ENCODE results near the gene PCBP4. TPM values are rescaled to one million over a fixed set of nuclear protein-coding genes. Genes with fewer than 3 reads are reported as not detected.
A peak's percentile ranks its signal among the peaks of the same experiment; 100 is the strongest.

PCBP4 gene
- total RNA-seq, 4 donors from 2014 or later, result 31.3 to 44.7 (median 37.7) TPM

DNA sequence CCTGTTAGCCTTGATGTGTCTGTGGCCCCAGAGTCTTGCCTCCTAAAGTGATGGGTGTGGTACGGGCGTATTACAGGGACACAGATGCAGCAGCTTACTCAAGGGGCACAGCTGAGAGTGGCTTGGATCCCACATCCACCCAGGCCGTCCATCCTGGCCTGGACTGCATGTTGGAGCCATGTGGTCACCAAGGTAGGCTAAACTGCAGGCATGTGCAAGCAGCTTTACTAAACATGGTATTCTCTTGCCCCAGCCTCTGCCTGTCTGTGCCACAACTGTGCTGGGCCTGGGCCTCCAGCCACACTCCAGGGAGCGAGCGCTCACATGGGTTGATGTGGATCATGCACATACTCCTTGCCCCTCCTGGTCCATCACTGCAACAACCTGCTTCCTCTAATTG, 18.1 kb downstream of the PCBP4 start:
- H3K27ac ChIP-seq, result no peak overlapping the region
- no peaks in the 10 kb centered on the region for H3K4me1 ChIP-seq
- DNase-seq, result peak in 1 of 3 donors; percentile 15
- TF ChIP-seq, protein P1, sequence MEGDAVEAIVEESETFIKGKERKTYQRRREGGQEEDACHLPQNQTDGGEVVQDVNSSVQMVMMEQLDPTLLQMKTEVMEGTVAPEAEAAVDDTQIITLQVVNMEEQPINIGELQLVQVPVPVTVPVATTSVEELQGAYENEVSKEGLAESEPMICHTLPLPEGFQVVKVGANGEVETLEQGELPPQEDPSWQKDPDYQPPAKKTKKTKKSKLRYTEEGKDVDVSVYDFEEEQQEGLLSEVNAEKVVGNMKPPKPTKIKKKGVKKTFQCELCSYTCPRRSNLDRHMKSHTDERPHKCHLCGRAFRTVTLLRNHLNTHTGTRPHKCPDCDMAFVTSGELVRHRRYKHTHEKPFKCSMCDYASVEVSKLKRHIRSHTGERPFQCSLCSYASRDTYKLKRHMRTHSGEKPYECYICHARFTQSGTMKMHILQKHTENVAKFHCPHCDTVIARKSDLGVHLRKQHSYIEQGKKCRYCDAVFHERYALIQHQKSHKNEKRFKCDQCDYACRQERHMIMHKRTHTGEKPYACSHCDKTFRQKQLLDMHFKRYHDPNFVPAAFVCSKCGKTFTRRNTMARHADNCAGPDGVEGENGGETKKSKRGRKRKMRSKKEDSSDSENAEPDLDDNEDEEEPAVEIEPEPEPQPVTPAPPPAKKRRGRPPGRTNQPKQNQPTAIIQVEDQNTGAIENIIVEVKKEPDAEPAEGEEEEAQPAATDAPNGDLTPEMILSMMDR (IDR thresholded peaks at IDR 0.05), result no peak
- no peak for TF ChIP-seq POLR2A (IDR thresholded peaks at IDR 0.05)
- no peaks in the 10 kb centered on the region for H3K9me3 ChIP-seq
- H3K36me3 ChIP-seq, result peaks cover 0 to 15% (median 0%) of the 10 kb centered on the region in 3 donors
- no peak overlapping the region for H3K4me3 ChIP-seq
- no peaks in the 10 kb centered on the region for H3K27me3 ChIP-seq

DNA sequence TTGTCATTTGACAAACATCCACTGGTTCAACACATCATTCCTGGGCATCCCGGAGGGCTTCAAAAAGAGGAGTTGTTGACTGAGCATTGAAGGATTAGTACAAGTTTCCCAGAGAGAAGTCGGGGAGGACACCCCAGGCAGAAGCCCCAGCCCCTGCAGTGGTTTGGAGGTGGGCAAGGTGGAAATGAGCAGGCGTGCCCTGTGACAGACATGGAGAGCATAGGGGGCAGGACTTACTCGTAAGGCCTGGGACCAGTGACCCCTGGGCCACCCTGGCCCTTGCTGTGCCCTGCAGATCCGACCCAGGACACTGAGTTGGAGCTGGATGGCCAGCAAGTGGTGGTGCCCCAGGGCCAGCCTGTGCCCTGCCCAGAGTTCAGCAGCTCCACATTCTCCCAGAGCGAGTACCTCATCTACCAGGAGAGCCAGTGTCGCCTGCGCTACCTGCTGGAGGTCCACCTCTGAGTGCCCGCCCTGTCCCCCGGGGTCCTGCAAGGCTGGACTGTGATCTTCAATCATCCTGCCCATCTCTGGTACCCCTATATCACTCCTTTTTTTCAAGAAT, 19.2 kb downstream of the PCBP4 start:
- Histone ChIP-seq H3K9me3 (no peaks in the 10 kb centered on the region), H3K4me3 (no peak overlapping the region), H3K36me3 (peaks cover 0 to 15% (median 0%) of the 10 kb centered on the region in 3 donors), H3K27ac (no peak overlapping the region), H3K27me3 (no peaks in the 10 kb centered on the region), H3K4me1 (peaks cover 0 to 5% (median 2%) of the 10 kb centered on the region in 4 donors)
- DNase-seq, result peak in 1 of 3 donors; percentile 39
- TF ChIP-seq, protein P1 (IDR thresholded peaks at IDR 0.05), result no peak
- no peak for TF ChIP-seq POLR2A (IDR thresholded peaks at IDR 0.05)

DNA sequence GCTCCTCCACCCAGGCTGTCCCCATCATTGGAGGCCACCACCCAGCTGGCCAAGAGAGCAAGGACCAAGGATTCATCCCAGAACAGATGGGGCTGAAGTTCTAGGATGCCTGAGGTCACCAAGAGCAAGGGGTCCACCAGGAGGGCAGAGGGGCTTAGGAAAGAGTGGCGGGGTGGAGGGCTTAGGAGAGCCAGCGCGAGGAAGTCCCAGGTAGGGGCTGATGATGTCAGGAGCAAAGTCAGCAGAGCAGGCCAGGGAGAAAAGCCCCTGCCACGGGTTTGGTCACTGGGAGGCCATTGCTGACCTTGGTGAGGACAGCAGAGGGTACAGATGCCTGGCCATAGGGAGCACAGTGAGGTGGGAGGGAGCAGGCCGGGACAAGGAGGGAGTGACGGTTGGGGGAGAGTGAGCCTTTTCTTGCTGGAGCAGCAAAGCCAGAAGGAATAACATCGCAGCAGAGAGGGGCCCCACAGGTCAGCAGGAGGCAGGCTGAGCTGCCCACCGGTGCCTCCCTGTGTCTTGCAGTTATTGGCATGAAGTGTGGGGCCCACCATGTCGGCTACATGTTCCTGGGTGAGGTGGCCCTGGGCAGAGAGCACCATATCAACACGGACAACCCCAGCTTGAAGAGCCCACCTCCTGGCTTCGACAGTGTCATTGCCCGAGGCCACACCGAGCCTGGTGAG, 19.9 kb downstream of the PCBP4 start:
- peaks cover 0 to 15% (median 0%) of the 10 kb centered on the region in 3 donors for H3K36me3 ChIP-seq

DNA sequence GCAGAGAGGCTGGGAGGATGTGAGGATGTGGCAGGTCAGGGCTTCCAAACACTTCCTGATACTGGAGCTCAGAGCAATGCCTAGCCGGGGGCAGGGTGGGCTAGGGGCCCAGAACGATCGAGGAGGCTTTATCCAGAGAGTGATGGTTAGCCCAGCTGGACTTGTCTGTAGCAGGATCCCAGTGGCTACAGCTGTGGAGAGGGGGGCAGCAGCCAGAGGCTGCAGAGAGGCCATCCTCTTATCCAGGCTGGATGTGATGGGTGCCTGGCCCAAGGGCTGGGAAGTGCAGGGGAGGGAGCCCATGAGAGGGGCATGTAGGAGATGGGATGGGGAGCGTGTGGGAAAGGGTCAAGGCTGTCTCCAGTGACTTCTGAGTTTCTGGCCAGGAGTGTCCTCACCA, 20.5 kb downstream of the PCBP4 start:
- no peak for DNase-seq
- Histone ChIP-seq H3K27me3 (no peaks in the 10 kb centered on the region), H3K9me3 (no peaks in the 10 kb centered on the region), H3K27ac (no peak overlapping the region), H3K4me3 (no peak overlapping the region), H3K4me1 (peaks cover 0 to 13% (median 11%) of the 10 kb centered on the region in 4 donors), H3K36me3 (peaks cover 0 to 15% (median 0%) of the 10 kb centered on the region in 3 donors)
- no peak for TF ChIP-seq POLR2A (IDR thresholded peaks at IDR 0.05)
- TF ChIP-seq, protein P1 (IDR thresholded peaks at IDR 0.05), result no peak

More for the DNA sequence above, 19.9 kb downstream of the PCBP4 start:
- H3K4me3 ChIP-seq, result no peak overlapping the region
- no peaks in the 10 kb centered on the region for H3K9me3 ChIP-seq
- H3K4me1 ChIP-seq, result peaks cover 0 to 12% (median 10%) of the 10 kb centered on the region in 4 donors
- TF ChIP-seq POLR2A (IDR thresholded peaks at IDR 0.05), result no peak
- TF ChIP-seq, protein P1 (IDR thresholded peaks at IDR 0.05), result no peak
- DNase-seq, result no peak
- H3K27me3 ChIP-seq, result no peaks in the 10 kb centered on the region
- no peak overlapping the region for H3K27ac ChIP-seq

DNA sequence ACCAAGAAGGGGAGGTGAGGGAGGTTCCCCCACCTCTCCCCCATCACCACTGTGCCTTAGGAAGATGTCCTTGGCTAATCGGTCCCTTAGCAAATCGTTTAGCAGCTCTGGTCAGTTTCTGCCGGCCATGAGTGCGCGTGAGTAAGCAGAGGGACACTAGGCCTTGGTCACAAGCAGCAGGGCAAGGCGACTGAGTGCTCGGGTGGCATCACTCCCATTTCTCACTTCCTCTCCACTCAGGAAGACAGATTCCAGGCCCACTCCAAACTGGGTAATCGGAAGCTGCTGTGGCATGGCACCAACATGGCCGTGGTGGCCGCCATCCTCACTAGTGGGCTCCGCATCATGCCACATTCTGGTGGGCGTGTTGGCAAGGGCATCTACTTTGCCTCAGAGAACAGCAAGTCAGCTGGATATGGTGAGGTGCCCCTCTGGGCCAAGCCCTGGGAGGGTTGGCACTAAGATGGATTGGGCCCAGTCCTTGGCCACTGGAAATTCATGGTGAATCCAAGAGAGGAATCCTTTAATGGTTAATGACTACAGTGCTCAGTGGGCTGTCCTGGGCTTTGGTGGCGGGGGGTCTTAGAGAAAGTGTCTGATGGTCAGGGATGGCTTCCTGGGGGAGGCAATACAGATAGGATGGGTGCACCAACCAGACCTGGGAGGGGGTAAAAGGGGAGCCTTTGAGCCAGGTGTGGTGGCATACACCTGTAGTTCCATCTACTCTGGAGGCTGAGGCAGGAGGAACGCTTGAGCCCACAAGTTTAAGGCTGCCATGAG, 21.1 kb downstream of the PCBP4 start:
- Histone ChIP-seq H3K27ac (no peak overlapping the region), H3K27me3 (no peaks in the 10 kb centered on the region), H3K4me1 (peaks cover 0 to 18% (median 14%) of the 10 kb centered on the region in 4 donors), H3K36me3 (peaks cover 0 to 15% (median 0%) of the 10 kb centered on the region in 3 donors), H3K4me3 (no peak overlapping the region), H3K9me3 (no peaks in the 10 kb centered on the region)
- no peak for TF ChIP-seq POLR2A (IDR thresholded peaks at IDR 0.05)
- TF ChIP-seq, protein P1 (IDR thresholded peaks at IDR 0.05), result no peak
- peak in 1 of 3 donors; percentile 41 for DNase-seq
